Measurements from ENCODE around the gene HERPUD1.
"Not testable (repeated sequence)": the region's sequence is repeated elsewhere in the genome, so short reads cannot be mapped to it uniquely, and the experiment has no call there.

GRCh38 chr16:56992431-56992830 lies 60.5 kb downstream of the HERPUD1 start:
- TF ChIP-seq ELF4 (IDR thresholded peaks at IDR 0.05); CTBP1 (IDR thresholded peaks at IDR 0.05; ENCODE audit: borderline replicate concordance); FOXA1 (IDR thresholded peaks at IDR 0.05); TARDBP (IDR thresholded peaks at IDR 0.05); BHLHE40 (IDR thresholded peaks at IDR 0.05; ENCODE audit: borderline replicate concordance); ARNT (IDR thresholded peaks at IDR 0.05); SP1 (IDR thresholded peaks at IDR 0.05); L3MBTL2 (conservative IDR thresholded peaks at IDR 0.05); ZNF384 (IDR thresholded peaks at IDR 0.05); SUZ12 (IDR thresholded peaks at IDR 0.05); FOXM1 (IDR thresholded peaks at IDR 0.05; ENCODE audit: borderline replicate concordance): not testable (repeated sequence)
